Caco-2 (cell line): ENCODE data around the gene ATP1A3. TPM values are rescaled to one million over a fixed set of nuclear protein-coding genes. Genes with fewer than 3 reads are reported as not detected.

Source experiments
- BruUV-seq: library from RNA; stranded (reverse); fragments of 400-500 nt; replicated peaks from 2 replicates; lab custom pipeline; 2021; lab: Mats Ljungman, UMichigan
- CTCF ChIA-PET: fragments of 300-600 bp; sonication (Branson Sonifier 250); formaldehyde crosslinking; loops from one replicate; lab custom pipeline; 2022; ENCODE audit warnings: antibody characterized with exemption; lab: Charles Lee
- POLR2A ChIA-PET: fragments of 300-600 bp; sonication (Branson Sonifier 250); formaldehyde crosslinking; loops from one replicate; lab custom pipeline; 2022; ENCODE audit warnings: antibody characterized with exemption; lab: Charles Lee
- DNase-seq, 2 experiments: peaks; one replicate each; pipeline versions ENCODE4 v3.0.0 to v3.0.0-alpha.2; 2020 to 2022
- H3K27me3 ChIP-seq: replicated peaks from 2 replicates; pipeline ENCODE4 v1.6.0; 2011; ENCODE audit warnings: low read length; ENCODE audit not compliant: control insufficient read depth, insufficient read depth
- H3K36me3 ChIP-seq: 2 replicates; pipeline ENCODE4 v1.5.1; 2011; ENCODE audit warnings: low read length; ENCODE audit not compliant: control insufficient read depth, insufficient read depth
- H3K4me1 ChIP-seq: fragments of 250-450 bp; sonication (Bioruptor Pico); 2 replicates; pipeline ENCODE4 v1.5.1; 2020; ENCODE audit warnings: mild to moderate bottlenecking
- H3K4me3 ChIP-seq: 2 replicates; pipeline ENCODE4 v1.5.1; 2011; ENCODE audit warnings: low read depth, mild to moderate bottlenecking, control low read depth, low read length
- H3K9me3 ChIP-seq: fragments of 250-450 bp; sonication (Bioruptor Pico); 2 replicates; pipeline ENCODE4 v1.5.1; 2020; ENCODE audit warnings: mild to moderate bottlenecking, moderate library complexity
- H3K27ac Mint-ChIP-seq: one replicate; pipeline ENCODE4 v1.8.0; 2022; ENCODE audit warnings: mixed read lengths; ENCODE audit not compliant: unreplicated experiment
- H3K27me3 Mint-ChIP-seq: one replicate; pipeline ENCODE4 v1.8.0; 2022; ENCODE audit warnings: mixed read lengths; ENCODE audit not compliant: insufficient read depth, unreplicated experiment
- H3K36me3 Mint-ChIP-seq: one replicate; pipeline ENCODE4 v1.8.0; 2022; ENCODE audit warnings: mild to moderate bottlenecking, mixed read lengths; ENCODE audit not compliant: insufficient read depth, unreplicated experiment
- H3K4me1 Mint-ChIP-seq: one replicate; pipeline ENCODE4 v1.8.0; 2022; ENCODE audit warnings: low read depth, mixed read lengths; ENCODE audit not compliant: unreplicated experiment
- H3K4me3 Mint-ChIP-seq: one replicate; pipeline ENCODE4 v1.8.0; 2022; ENCODE audit warnings: mild to moderate bottlenecking, moderate library complexity, mixed read lengths; ENCODE audit not compliant: unreplicated experiment
- H3K9me3 Mint-ChIP-seq: one replicate; pipeline ENCODE4 v1.8.0; 2022; ENCODE audit warnings: mixed read lengths; ENCODE audit not compliant: unreplicated experiment
- CTCF ChIP-seq, 2 experiments: fragments of 200-600 bp in 1 of 2; IDR thresholded peaks; 1 replicate in 1 of 2; 2 replicates in 1 of 2; pipeline versions ENCODE4 v1.5.1 to v1.8.0; 2011 to 2022; ENCODE audit warnings: antibody characterized with exemption in 1 of 2, control low read depth in 1 of 2, inconsistent platforms in 1 of 2, low read depth in 1 of 2, low read length in 1 of 2, mild to moderate bottlenecking in 1 of 2, moderate library complexity in 1 of 2; ENCODE audit not compliant: insufficient read depth in 1 of 2, severe bottlenecking in 1 of 2, unreplicated experiment in 1 of 2
- intact Hi-C: fragments of 100-400 bp; cut with micrococcal nuclease; formaldehyde crosslinking; loops from one replicate; pipeline ENCODE4 v1.10.0; 2022; ENCODE audit not compliant: unreplicated experiment
- total RNA-seq: library from RNA; stranded (reverse); gene quantifications from 2 replicates; pipeline ENCODE4 v1.2.3, GENCODE V29; 2022

ATP1A3 gene
- total RNA-seq, 1 experiment from 2014 or later = 0.54 TPM

- Histone ChIP-seq H3K36me3 (no peaks in the 10 kb centered on the region), H3K4me3 (peak within 1 kb of the TSS; percentile 82), H3K4me1 (peaks cover 14% of the 10 kb centered on the region), H3K27me3 (no peaks in the 10 kb centered on the region), H3K9me3 (no peaks in the 10 kb centered on the region)
- peak; percentile 93 to 95 for DNase-seq
- no TSS peak for BruUV-seq
- intact Hi-C loops = loop anchor here (1.0 kb wide), 3 partner anchors 75 to 283 kb away; partner anchors contain the start of gene GSK3A
- Mint-ChIP-seq H3K36me3 (peaks cover 6% of the 10 kb centered on the region), H3K4me1 (peaks cover 13% of the 10 kb centered on the region), H3K9me3 (no peaks in the 10 kb centered on the region), H3K27ac (peak within 1 kb of the TSS; percentile 81), H3K27me3 (no peaks in the 10 kb centered on the region), H3K4me3 (peak within 1 kb of the TSS; percentile 78)
- CTCF ChIA-PET = interaction anchor here (0.5 to 2.7 kb wide), 11 partner anchors 8 to 252 kb away, joined by 3 to 18 read pairs (median 4); partner anchors contain the start of gene RPS19
- peak in 1 of 2 experiments; percentile 44 for TF ChIP-seq CTCF (IDR thresholded peaks at IDR 0.05; ENCODE audit: insufficient read depth in 1 of 2, low read depth in 1 of 2, low read length in 1 of 2, severe bottlenecking in 1 of 2, unreplicated experiment in 1 of 2)
- POLR2A ChIA-PET = interaction anchor here (0.7 to 1.6 kb wide), 3 partner anchors 99 to 117 kb away, joined by 3 to 10 read pairs (median 4); partner anchors contain the start of genes RPS19 and ZNF574
Measured at GRCh38 chr19:41959056-41960053, 34.7 kb downstream of the ATP1A3 start, which contains the start of gene RABAC1. TSS of gene RABAC1 (minus strand) at chr19:41959321. CDS start at chr19:41959292, 29 bp downstream.

- peak overlapping the region; percentile 81 for H3K27ac Mint-ChIP-seq
Measured at GRCh38 chr19:41958367-41959055, 35.5 kb downstream of the ATP1A3 start.

More at GRCh38 chr19:41958367-41959055, 35.5 kb downstream of the ATP1A3 start:
- Histone ChIP-seq H3K9me3 (no peaks in the 10 kb centered on the region), H3K36me3 (no peaks in the 10 kb centered on the region), H3K27me3 (no peaks in the 10 kb centered on the region), H3K4me3 (peak overlapping the region; percentile 82), H3K4me1 (peaks cover 14% of the 10 kb centered on the region)
- BruUV-seq = TSS peak; percentile 69
- ChIA-PET POLR2A (interaction anchor here (1.0 to 1.6 kb wide), 2 partner anchors 99 to 118 kb away, joined by 3 to 10 read pairs; partner anchors contain the start of gene ZNF574), CTCF (interaction anchor here (0.5 to 2.7 kb wide), 12 partner anchors 9 to 252 kb away, joined by 3 to 18 read pairs (median 4); partner anchors contain the start of gene RPS19)
- peak; percentile 90 to 92 for DNase-seq
- no peaks in the 10 kb centered on the region for H3K27me3 Mint-ChIP-seq
- H3K4me3 Mint-ChIP-seq = peak overlapping the region; percentile 78
- H3K4me1 Mint-ChIP-seq = peaks cover 13% of the 10 kb centered on the region
- TF ChIP-seq CTCF (IDR thresholded peaks at IDR 0.05; ENCODE audit: insufficient read depth in 1 of 2, low read depth in 1 of 2, low read length in 1 of 2, severe bottlenecking in 1 of 2, unreplicated experiment in 1 of 2) = no peak
- no peaks in the 10 kb centered on the region for H3K9me3 Mint-ChIP-seq
- intact Hi-C loops = loop anchor here (1.0 kb wide), 4 partner anchors 74 to 284 kb away; partner anchors contain the start of gene GSK3A
- peaks cover 6% of the 10 kb centered on the region for H3K36me3 Mint-ChIP-seq
